Measurements from ENCODE around the gene RASGEF1C.

RASGEF1C gene

GRCh38 chr5:180056153-180056552 lies 152.9 kb downstream of the RASGEF1C start:
- no peak overlapping the region for H3K4me3 ChIP-seq (ENCODE audit: low read depth, low read length)
- no peak for TF ChIP-seq CTCF (IDR thresholded peaks at IDR 0.05; ENCODE audit: borderline replicate concordance, insufficient read depth, low read depth, low read length)

- no peak for TF ChIP-seq CTCF (IDR thresholded peaks at IDR 0.05; ENCODE audit: borderline replicate concordance, insufficient read depth, low read depth, low read length)
- no peak overlapping the region for H3K4me3 ChIP-seq (ENCODE audit: low read depth, low read length)
Measured at GRCh38 chr5:180054226-180054625, 154.8 kb downstream of the RASGEF1C start.

- TF ChIP-seq CTCF (IDR thresholded peaks at IDR 0.05; ENCODE audit: borderline replicate concordance, insufficient read depth, low read depth, low read length) = no peak
- no peak overlapping the region for H3K4me3 ChIP-seq (ENCODE audit: low read depth, low read length)
Measured at GRCh38 chr5:180053061-180053602, 155.9 kb downstream of the RASGEF1C start.

GRCh38 chr5:180052211-180052818 lies 156.7 kb downstream of the RASGEF1C start:
- TF ChIP-seq CTCF (IDR thresholded peaks at IDR 0.05; ENCODE audit: borderline replicate concordance, insufficient read depth, low read depth, low read length) = no peak
- no peak overlapping the region for H3K4me3 ChIP-seq (ENCODE audit: low read depth, low read length)
